Measurements from ENCODE around the gene CFAP157.
A peak's percentile ranks its signal among the peaks of the same experiment; 100 is the strongest.

CFAP157 gene

DNA sequence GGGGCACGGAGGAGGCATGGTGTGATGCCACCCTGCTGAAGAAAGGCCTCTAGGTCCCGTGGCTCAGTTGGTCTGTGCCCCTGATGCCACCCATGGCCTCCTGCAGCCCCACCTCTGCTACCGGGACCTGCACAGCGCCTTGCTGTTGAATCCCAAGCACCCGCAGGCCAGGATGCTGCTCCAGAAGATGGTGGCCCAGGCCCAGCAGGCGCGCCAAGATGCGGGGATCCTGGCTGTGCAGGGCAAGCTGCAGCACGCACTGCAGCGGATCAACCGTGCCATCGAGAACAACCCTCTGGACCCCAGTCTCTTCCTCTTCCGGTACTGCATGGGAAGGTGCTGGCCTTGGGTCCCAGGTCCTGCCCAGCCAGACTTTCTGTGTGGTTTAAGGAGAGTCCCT lies 16.2 kb downstream of the CFAP157 start:
- in situ Hi-C loops (cut with HindIII; ENCODE audit: low pct_ligation_motif_present, low sequenced_read_pairs) = no loop called here
- TF ChIP-seq, protein P1, sequence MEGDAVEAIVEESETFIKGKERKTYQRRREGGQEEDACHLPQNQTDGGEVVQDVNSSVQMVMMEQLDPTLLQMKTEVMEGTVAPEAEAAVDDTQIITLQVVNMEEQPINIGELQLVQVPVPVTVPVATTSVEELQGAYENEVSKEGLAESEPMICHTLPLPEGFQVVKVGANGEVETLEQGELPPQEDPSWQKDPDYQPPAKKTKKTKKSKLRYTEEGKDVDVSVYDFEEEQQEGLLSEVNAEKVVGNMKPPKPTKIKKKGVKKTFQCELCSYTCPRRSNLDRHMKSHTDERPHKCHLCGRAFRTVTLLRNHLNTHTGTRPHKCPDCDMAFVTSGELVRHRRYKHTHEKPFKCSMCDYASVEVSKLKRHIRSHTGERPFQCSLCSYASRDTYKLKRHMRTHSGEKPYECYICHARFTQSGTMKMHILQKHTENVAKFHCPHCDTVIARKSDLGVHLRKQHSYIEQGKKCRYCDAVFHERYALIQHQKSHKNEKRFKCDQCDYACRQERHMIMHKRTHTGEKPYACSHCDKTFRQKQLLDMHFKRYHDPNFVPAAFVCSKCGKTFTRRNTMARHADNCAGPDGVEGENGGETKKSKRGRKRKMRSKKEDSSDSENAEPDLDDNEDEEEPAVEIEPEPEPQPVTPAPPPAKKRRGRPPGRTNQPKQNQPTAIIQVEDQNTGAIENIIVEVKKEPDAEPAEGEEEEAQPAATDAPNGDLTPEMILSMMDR (IDR thresholded peaks at IDR 0.05; ENCODE audit: low read depth, low read length, missing control alignments) = no peak
- DNase-seq = no peak
- Histone ChIP-seq H3K27ac (no peak overlapping the region), H3K4me3 (ENCODE audit: low read depth, low read length) (no peak overlapping the region), H3K27me3 (replicated peaks) (no peaks in the 10 kb centered on the region), H3K36me3 (replicated peaks) (no peaks in the 10 kb centered on the region)

GRCh38 chr9:127723444-127723843 lies 16.7 kb downstream of the CFAP157 start:
- TF ChIP-seq, protein P1 (IDR thresholded peaks at IDR 0.05; ENCODE audit: low read depth, low read length, missing control alignments) = peak; percentile 8
- Histone ChIP-seq H3K27me3 (replicated peaks) (no peaks in the 10 kb centered on the region), H3K36me3 (replicated peaks) (no peaks in the 10 kb centered on the region), H3K27ac (no peak overlapping the region), H3K4me3 (ENCODE audit: low read depth, low read length) (no peak overlapping the region)
- in situ Hi-C loops (cut with HindIII; ENCODE audit: low pct_ligation_motif_present, low sequenced_read_pairs) = no loop called here
- DNase-seq = peak; percentile 11

DNA sequence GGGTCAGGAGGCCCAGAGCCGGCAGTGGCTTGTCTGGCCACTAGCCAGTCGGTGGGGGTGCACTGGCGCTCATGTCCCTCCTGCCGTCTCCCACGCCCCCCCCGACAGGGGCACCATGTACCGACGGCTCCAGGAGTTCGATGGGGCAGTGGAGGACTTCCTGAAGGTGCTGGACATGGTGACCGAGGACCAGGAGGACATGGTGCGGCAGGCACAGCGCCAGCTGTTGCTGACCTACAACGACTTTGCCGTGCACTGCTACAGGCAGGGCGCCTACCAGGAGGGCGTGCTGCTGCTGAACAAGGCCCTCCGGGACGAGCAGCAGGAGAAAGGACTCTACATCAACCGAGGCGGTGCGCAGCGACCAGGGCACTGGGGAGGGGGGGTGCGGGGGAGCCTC lies 17.2 kb downstream of the CFAP157 start:
- H3K4me3 ChIP-seq (ENCODE audit: low read depth, low read length) = no peak overlapping the region
- no peaks in the 10 kb centered on the region for H3K27me3 ChIP-seq (replicated peaks)
- TF ChIP-seq, protein P1 (IDR thresholded peaks at IDR 0.05; ENCODE audit: low read depth, low read length, missing control alignments) = no peak
- no peak overlapping the region for H3K27ac ChIP-seq
- in situ Hi-C loops (cut with HindIII; ENCODE audit: low pct_ligation_motif_present, low sequenced_read_pairs) = no loop called here
- H3K36me3 ChIP-seq (replicated peaks) = no peaks in the 10 kb centered on the region
- no peak for DNase-seq

- no peak overlapping the region for H3K27ac ChIP-seq
- TF ChIP-seq, protein P1 (IDR thresholded peaks at IDR 0.05; ENCODE audit: low read depth, low read length, missing control alignments) = no peak
- H3K27me3 ChIP-seq (replicated peaks) = no peaks in the 10 kb centered on the region
- no peak for DNase-seq
- in situ Hi-C loops (cut with HindIII; ENCODE audit: low pct_ligation_motif_present, low sequenced_read_pairs) = no loop called here
- H3K4me3 ChIP-seq (ENCODE audit: low read depth, low read length) = no peak overlapping the region
- no peaks in the 10 kb centered on the region for H3K36me3 ChIP-seq (replicated peaks)
Observed at GRCh38 chr9:127726871-127727270, 20.1 kb downstream of the CFAP157 start.

- in situ Hi-C loops (cut with HindIII; ENCODE audit: low pct_ligation_motif_present, low sequenced_read_pairs) = no loop called here
Observed at GRCh38 chr9:127728808-127729207, 22.0 kb downstream of the CFAP157 start.

More at GRCh38 chr9:127728808-127729207, 22.0 kb downstream of the CFAP157 start:
- Histone ChIP-seq H3K36me3 (replicated peaks) (no peaks in the 10 kb centered on the region), H3K27me3 (replicated peaks) (no peaks in the 10 kb centered on the region), H3K27ac (no peak overlapping the region), H3K4me3 (ENCODE audit: low read depth, low read length) (no peak overlapping the region)
- TF ChIP-seq, protein P1 (IDR thresholded peaks at IDR 0.05; ENCODE audit: low read depth, low read length, missing control alignments) = no peak
- no peak for DNase-seq

Data from brain microvascular endothelial cell (primary cell).